MCF 10A (cell line): ENCODE measurements around the gene COBL. TPM values are rescaled to one million over a fixed set of nuclear protein-coding genes. Genes with fewer than 3 reads are reported as not detected.
"Not testable (repeated sequence)": the region's sequence is repeated elsewhere in the genome, so short reads cannot be mapped to it uniquely, and the experiment has no call there.

ENCODE experiments used
- BruUV-seq: library from RNA; stranded (reverse); fragments of 400-500 nt; replicated peaks from 2 replicates; lab custom pipeline; 2021; lab: Mats Ljungman, UMichigan
- CTCF ChIA-PET: fragments of 300-600 bp; sonication (Branson Sonifier 250); formaldehyde crosslinking; extraction: SDS; loops from one replicate; lab custom pipeline; 2021; ENCODE audit warnings: antibody characterized with exemption, inconsistent platforms; lab: Yijun Ruan, JAX
- POLR2A ChIA-PET: fragments of 300-600, 350-650 bp; sonication (Branson Sonifier 250); formaldehyde crosslinking; extraction: SDS; loops from one replicate; lab custom pipeline; 2020; ENCODE audit warnings: antibody characterized with exemption, inconsistent platforms; lab: Yijun Ruan, JAX
- DNase-seq: peaks from one replicate; pipeline ENCODE4 v3.0.0-alpha.2; 2018; ENCODE audit not compliant: unreplicated experiment
- H3K27ac Mint-ChIP-seq: one replicate; pipeline ENCODE4 v1.8.0; 2022; ENCODE audit warnings: mild to moderate bottlenecking, low read depth, mixed read lengths; ENCODE audit not compliant: unreplicated experiment
- H3K27me3 Mint-ChIP-seq: one replicate; pipeline ENCODE4 v1.8.0; 2022; ENCODE audit warnings: mixed read lengths; ENCODE audit not compliant: insufficient read depth, unreplicated experiment
- H3K36me3 Mint-ChIP-seq: one replicate; pipeline ENCODE4 v1.8.0; 2022; ENCODE audit warnings: mild to moderate bottlenecking, moderate library complexity, mixed read lengths; ENCODE audit not compliant: insufficient read depth, unreplicated experiment
- H3K4me1 Mint-ChIP-seq: one replicate; pipeline ENCODE4 v1.8.0; 2022; ENCODE audit warnings: mixed read lengths; ENCODE audit not compliant: insufficient read depth, unreplicated experiment
- H3K4me3 Mint-ChIP-seq: one replicate; pipeline ENCODE4 v1.8.0; 2022; ENCODE audit warnings: mild to moderate bottlenecking, moderate library complexity, mixed read lengths; ENCODE audit not compliant: unreplicated experiment
- H3K9me3 Mint-ChIP-seq: one replicate; pipeline ENCODE4 v1.8.0; 2022; ENCODE audit warnings: mixed read lengths; ENCODE audit not compliant: unreplicated experiment
- CTCF ChIP-seq: fragments of 200-600 bp; IDR thresholded peaks from one replicate; pipeline ENCODE4 v1.8.0; 2022; ENCODE audit warnings: antibody characterized with exemption, mild to moderate bottlenecking; ENCODE audit not compliant: unreplicated experiment
- intact Hi-C: fragments of 100-400 bp; cut with micrococcal nuclease; formaldehyde crosslinking; loops from 2 replicates; pipeline ENCODE4 v1.14.1; 2022
- total RNA-seq: library from RNA; stranded (reverse); gene quantifications from 2 replicates; pipeline ENCODE4 v1.2.3, GENCODE V29; 2022

Gene COBL
- total RNA-seq, 1 experiment from 2014 or later, result 12.3 TPM

GRCh38 chr7:51006483-51007235 is 309.9 kb downstream of the COBL start:
- CTCF ChIA-PET, result interaction anchor here (1.0 to 1.2 kb wide), 2 partner anchors 13 to 793 kb away, joined by 3 to 4 read pairs; no protein-coding TSS in a partner anchor
- DNase-seq, result no peak
- peaks cover under 1% of the 10 kb centered on the region for H3K27me3 Mint-ChIP-seq
- TF ChIP-seq CTCF, result no peak
- POLR2A ChIA-PET, result no interaction called here
- no peak overlapping the region for H3K27ac Mint-ChIP-seq
- no peaks in the 10 kb centered on the region for H3K9me3 Mint-ChIP-seq
- H3K4me1 Mint-ChIP-seq, result peaks cover 6% of the 10 kb centered on the region
- intact Hi-C loops, result no loop called here
- H3K36me3 Mint-ChIP-seq, result no peaks in the 10 kb centered on the region
- no peak overlapping the region for H3K4me3 Mint-ChIP-seq
- no TSS peak for BruUV-seq

- H3K4me1 Mint-ChIP-seq, result no peaks in the 10 kb centered on the region
- no peaks in the 10 kb centered on the region for H3K9me3 Mint-ChIP-seq
- no peaks in the 10 kb centered on the region for H3K27me3 Mint-ChIP-seq
- intact Hi-C loops, result no loop called here
- DNase-seq, result no peak
- no peak for TF ChIP-seq CTCF
- no peak overlapping the region for H3K27ac Mint-ChIP-seq
- H3K36me3 Mint-ChIP-seq, result no peaks in the 10 kb centered on the region
- CTCF ChIA-PET, result no interaction called here
- no peak overlapping the region for H3K4me3 Mint-ChIP-seq
- POLR2A ChIA-PET, result interaction anchor here (0.7 kb wide), 2 partner anchors 13 to 25 kb away, joined by 3 read pairs; no protein-coding TSS in a partner anchor
- BruUV-seq, result no TSS peak
These were observed 311.5 kb downstream of the COBL start for GRCh38 chr7:51005074-51005473.

DNA sequence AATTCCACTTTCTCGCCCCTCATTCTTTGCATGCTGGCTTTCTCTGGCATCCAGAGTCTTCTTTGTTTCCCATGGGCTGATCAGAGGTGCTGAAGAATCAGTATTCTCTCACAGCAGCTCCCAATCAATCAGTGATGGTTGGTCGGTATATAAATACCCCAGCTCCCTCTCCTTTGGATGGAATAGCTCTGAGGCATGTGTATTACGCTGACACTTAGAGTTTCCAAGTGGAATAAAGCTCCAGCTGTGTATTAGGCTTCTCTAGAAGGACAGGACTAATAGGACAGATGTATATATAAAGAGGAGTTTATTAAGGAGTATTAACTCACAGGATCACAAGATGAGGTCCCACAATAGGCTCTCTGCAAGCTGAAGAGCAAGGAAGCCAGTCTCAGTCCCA is 315.7 kb downstream of the COBL start:
- Mint-ChIP-seq H3K27me3 (no peaks in the 10 kb centered on the region), H3K36me3 (no peaks in the 10 kb centered on the region), H3K9me3 (no peaks in the 10 kb centered on the region), H3K4me3 (no peak overlapping the region), H3K27ac (no peak overlapping the region), H3K4me1 (no peaks in the 10 kb centered on the region)
- POLR2A ChIA-PET, result no interaction called here
- CTCF ChIA-PET, result interaction anchor here (0.6 to 1.4 kb wide), 5 partner anchors 24 to 584 kb away, joined by 3 read pairs; no protein-coding TSS in a partner anchor
- TF ChIP-seq CTCF, result no peak
- no TSS peak for BruUV-seq
- intact Hi-C loops, result no loop called here
- no peak for DNase-seq

DNA sequence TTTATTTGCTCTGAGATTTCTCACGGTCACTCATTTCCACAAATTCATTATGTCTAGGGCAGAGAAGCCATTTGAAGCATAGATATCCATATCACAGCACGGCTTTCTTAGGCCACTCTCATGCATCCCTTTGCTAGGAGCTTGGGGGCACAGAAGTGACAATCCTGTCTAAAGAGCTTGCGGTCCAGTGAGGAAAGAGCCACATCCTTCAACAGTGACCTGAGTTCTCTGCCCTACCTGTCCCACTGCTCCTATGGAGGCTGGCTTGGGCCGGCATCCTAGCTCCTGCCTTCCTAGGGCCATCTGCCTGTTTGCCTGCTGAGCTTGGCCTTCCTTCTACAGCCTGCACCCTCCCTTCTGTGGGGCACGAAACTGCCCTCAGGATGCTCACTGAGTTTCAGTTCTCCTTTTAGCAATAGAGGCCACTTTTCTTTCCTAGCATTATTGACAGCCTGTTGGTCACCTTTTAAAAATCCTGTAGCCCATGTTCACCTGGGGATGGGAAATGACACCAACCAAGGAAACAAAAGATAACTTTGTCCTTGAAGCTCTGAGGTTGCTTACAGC is 321.8 kb downstream of the COBL start:
- no peak overlapping the region for H3K4me3 Mint-ChIP-seq
- no peaks in the 10 kb centered on the region for H3K27me3 Mint-ChIP-seq
- CTCF ChIA-PET, result interaction anchor here (0.6 to 0.7 kb wide), 3 partner anchors 17 to 91 kb away, joined by 3 to 4 read pairs (median 3); no protein-coding TSS in a partner anchor
- TF ChIP-seq CTCF, result no peak
- H3K9me3 Mint-ChIP-seq, result no peaks in the 10 kb centered on the region
- no peak overlapping the region for H3K27ac Mint-ChIP-seq
- BruUV-seq, result no TSS peak
- intact Hi-C loops, result no loop called here
- POLR2A ChIA-PET, result no interaction called here
- no peaks in the 10 kb centered on the region for H3K4me1 Mint-ChIP-seq
- H3K36me3 Mint-ChIP-seq, result no peaks in the 10 kb centered on the region
- DNase-seq, result no peak

GRCh38 chr7:50990214-50990613 is 326.4 kb downstream of the COBL start:
- H3K4me1 Mint-ChIP-seq, BruUV-seq, H3K36me3 Mint-ChIP-seq, H3K9me3 Mint-ChIP-seq, H3K27ac Mint-ChIP-seq, POLR2A ChIA-PET, H3K4me3 Mint-ChIP-seq, intact Hi-C loops, H3K27me3 Mint-ChIP-seq, DNase-seq: not testable (repeated sequence)
- CTCF ChIA-PET, result interaction anchor here (0.6 kb wide), 1 partner anchor 72 kb away, joined by 3 read pairs; no protein-coding TSS in a partner anchor
